Endothelial cell of umbilical vein (primary cell): Measurements from ENCODE around the gene CFAP20DC. TPM values are rescaled to one million over a fixed set of nuclear protein-coding genes. Genes with fewer than 3 reads are reported as not detected.

ENCODE experiments used
- BruUV-seq: library from RNA; stranded (reverse); fragments of 400-500 nt; replicated peaks from 2 replicates; lab custom pipeline; 2021; lab: Mats Ljungman, UMichigan
- CTCF ChIA-PET: fragments of 300-600, 350-600 bp; sonication (Branson Sonifier 250); formaldehyde crosslinking; loops from one replicate; lab custom pipeline; 2021; ENCODE audit warnings: antibody characterized with exemption, inconsistent platforms; lab: Charles Lee
- POLR2A ChIA-PET: fragments of 300-600, 350-600 bp; sonication (Branson Sonifier 250); formaldehyde crosslinking; loops from one replicate; lab custom pipeline; 2021; ENCODE audit warnings: antibody characterized with exemption, inconsistent platforms; lab: Charles Lee
- DNase-seq: peaks from one replicate; pipeline ENCODE4 v3.0.0-alpha.2; 2011; ENCODE audit warnings: low read depth, low spot score
- FAIRE-seq: peaks from 2 replicates; lab custom pipeline; 2011; peaks lifted over from hg19 to GRCh38; lab: Jason Lieb, UNC
- H2AFZ ChIP-seq: 2 replicates; pipeline ENCODE4 v1.6.0; 2012; ENCODE audit warnings: low read depth, low read length, control low read depth, inconsistent platforms
- H3K27ac ChIP-seq: 2 replicates; pipeline ENCODE4 v1.5.1; 2011; ENCODE audit warnings: low read depth, mild to moderate bottlenecking, control low read depth, low read length, moderate library complexity; ENCODE audit not compliant: insufficient read depth
- H3K27me3 ChIP-seq, 2 experiments: 2 replicates each; pipeline versions ENCODE4 v1.6.0 to v1.6.1; 2011; ENCODE audit warnings: low read length in 2 of 2, mixed read lengths in 1 of 2; ENCODE audit not compliant: control insufficient read depth in 2 of 2, insufficient read depth in 2 of 2
- H3K36me3 ChIP-seq, 2 experiments: 2 replicates in 1 of 2; 3 replicates in 1 of 2; pipeline ENCODE4 v1.5.1; 2011; ENCODE audit warnings: low read length in 2 of 2, mild to moderate bottlenecking in 1 of 2, moderate library complexity in 1 of 2; ENCODE audit not compliant: control insufficient read depth in 2 of 2, insufficient read depth in 2 of 2; ENCODE audit errors: extremely low read depth in 1 of 2
- H3K4me1 ChIP-seq: 3 replicates; pipeline ENCODE4 v1.5.1; 2011; ENCODE audit warnings: mild to moderate bottlenecking, low read length; ENCODE audit not compliant: control insufficient read depth, insufficient read depth; ENCODE audit errors: extremely low read depth
- H3K4me2 ChIP-seq: 2 replicates; pipeline ENCODE4 v1.6.1; 2011; ENCODE audit warnings: low read length, control low read depth, mixed read lengths; ENCODE audit not compliant: insufficient read depth
- H3K4me3 ChIP-seq, 3 experiments: fragments of 200-600 bp in 1 of 3; sonication (generic), shearing (Covaris generic) in 1 of 3; replicated peaks in 1 of 3; 2 replicates each; pipeline ENCODE4 v1.5.1; 2011 to 2016; ENCODE audit warnings: control low read depth in 3 of 3, low read length in 3 of 3, mild to moderate bottlenecking in 2 of 3, inconsistent platforms in 1 of 3, low read depth in 1 of 3, moderate library complexity in 1 of 3; ENCODE audit not compliant: insufficient read depth in 1 of 3
- H3K79me2 ChIP-seq: 2 replicates; pipeline ENCODE4 v1.6.0; 2012; ENCODE audit warnings: low read length, inconsistent platforms; ENCODE audit not compliant: control insufficient read depth, insufficient read depth
- H3K9ac ChIP-seq: replicated peaks from 2 replicates; pipeline ENCODE3; 2011; ENCODE audit warnings: low read length, control low read depth; ENCODE audit not compliant: insufficient read depth; ENCODE audit errors: extremely low read depth
- H3K9me1 ChIP-seq: replicated peaks from 3 replicates; pipeline ENCODE4 v1.6.0; 2011; ENCODE audit warnings: mild to moderate bottlenecking, low read length; ENCODE audit not compliant: control insufficient read depth, insufficient read depth; ENCODE audit errors: extremely low read depth
- H3K9me3 ChIP-seq: replicated peaks from 2 replicates; pipeline ENCODE4 v1.5.1; 2012; ENCODE audit warnings: low read length, inconsistent platforms; ENCODE audit not compliant: control insufficient read depth, insufficient read depth
- H4K20me1 ChIP-seq: replicated peaks from 2 replicates; pipeline ENCODE3; 2011; ENCODE audit warnings: mild to moderate bottlenecking, low read length; ENCODE audit not compliant: control insufficient read depth, insufficient read depth; ENCODE audit errors: extremely low read depth
- EZH2 ChIP-seq: IDR thresholded peaks from 2 replicates; pipeline ENCODE4 v1.6.1; 2012; ENCODE audit warnings: borderline replicate concordance, low read depth, mild to moderate bottlenecking, moderate library complexity, low read length, inconsistent platforms; ENCODE audit not compliant: severe bottlenecking
- FOS ChIP-seq: IDR thresholded peaks from 2 replicates; pipeline ENCODE4 v1.6.1; 2011; ENCODE audit warnings: mild to moderate bottlenecking, low read length, moderate library complexity, borderline replicate concordance; ENCODE audit not compliant: insufficient read depth
- GATA2 ChIP-seq: IDR thresholded peaks from 2 replicates; pipeline ENCODE4 v1.7.0; 2011; ENCODE audit warnings: low read depth, mild to moderate bottlenecking, moderate library complexity, mixed read lengths, low read length; ENCODE audit not compliant: insufficient read length, insufficient read depth
- JUN ChIP-seq: IDR thresholded peaks from 2 replicates; pipeline ENCODE4 v1.6.1; 2011; ENCODE audit warnings: borderline replicate concordance, low read depth; ENCODE audit not compliant: insufficient read length, insufficient read depth
- MYC ChIP-seq: IDR thresholded peaks from one replicate; pipeline ENCODE4 v1.6.1; 2011; ENCODE audit warnings: mild to moderate bottlenecking, low read depth, low read length
- POLR2A ChIP-seq: IDR thresholded peaks from 2 replicates; pipeline ENCODE4 v1.6.1; 2012; ENCODE audit warnings: low read depth, mild to moderate bottlenecking, control low read depth, low read length
- POLR2AphosphoS5 ChIP-seq: IDR thresholded peaks from 2 replicates; pipeline ENCODE4 v1.6.1; 2012; ENCODE audit warnings: low read depth, mild to moderate bottlenecking, control low read depth, low read length, moderate library complexity; ENCODE audit not compliant: insufficient read depth
- dilution Hi-C: fragments of 300-500 bp; cut with MboI; formaldehyde crosslinking; loops from one replicate; pipeline ENCODE4 v1.15.0; 2019; ENCODE audit warnings: low sequenced_read_pairs; ENCODE audit not compliant: extremely low pct_ligation_motif_present
- intact Hi-C: fragments of 100-400 bp; cut with micrococcal nuclease; formaldehyde crosslinking; loops from one replicate; pipeline ENCODE4 v1.10.0; 2022
- polyA plus RNA-seq, 4 experiments: library from polyadenylated mRNA; depleted of rRNA in 3 of 4; stranded (reverse) in 3 of 4; unstranded in 1 of 4; fragments of >200 nt; gene quantifications; 2 replicates each; pipeline versions ENCODE4 v1.2.1 to v1.2.3, GENCODE V29; 2011 to 2012; ENCODE audit warnings: missing spikeins in 1 of 4
- total RNA-seq: library from RNA; stranded (reverse); gene quantifications from 2 replicates; pipeline ENCODE4 v1.2.3, GENCODE V29; 2021
- TF ChIP-seq, protein P1 (sequence below), 2 donors: IDR thresholded peaks; 1 replicate in 1 of 2; 2 replicates in 1 of 2; pipeline ENCODE4 v1.5.1; 2011; ENCODE audit warnings: low read length in 2 of 2, mild to moderate bottlenecking in 2 of 2, moderate library complexity in 2 of 2, control low read depth in 1 of 2, inconsistent platforms in 1 of 2, low read depth in 1 of 2; ENCODE audit not compliant: insufficient read depth in 1 of 2; ENCODE audit errors: extremely low read depth in 1 of 2
- TF ChIP-seq, protein P2 (sequence below): IDR thresholded peaks from 2 replicates; pipeline ENCODE4 v1.6.1; 2011; ENCODE audit not compliant: insufficient read depth, insufficient read length

Gene CFAP20DC
- total and polyA plus RNA-seq, 2 donors (not counting 3 experiments of a cell fraction or from before 2014, with no cell fraction given) = 0.92 to 2.1 TPM

DNA sequence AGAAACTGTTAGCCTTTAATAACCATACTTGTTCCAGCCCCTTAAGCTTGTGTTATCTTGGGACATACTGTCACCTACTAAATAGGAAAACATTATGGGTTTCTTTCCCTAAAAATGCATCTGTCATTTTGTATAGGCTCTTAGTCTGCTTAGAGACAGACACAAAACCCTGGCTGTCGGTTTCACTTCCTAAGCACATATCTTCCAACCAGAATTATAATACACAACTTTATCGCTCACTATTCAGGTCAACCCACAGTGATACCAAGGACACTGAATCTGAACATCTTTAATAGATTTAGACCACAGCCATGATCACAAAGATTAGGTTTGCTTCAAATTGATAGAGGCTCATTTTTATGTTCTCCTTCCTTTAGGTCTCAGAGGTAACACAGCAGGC lies 111.8 kb downstream of the CFAP20DC start:
- no peak overlapping the region for H3K9ac ChIP-seq
- H3K4me3 ChIP-seq = no peak overlapping the region
- H4K20me1 ChIP-seq = no peaks in the 10 kb centered on the region
- H3K79me2 ChIP-seq = no peaks in the 10 kb centered on the region
- H3K36me3 ChIP-seq = no peaks in the 10 kb centered on the region
- dilution Hi-C loops = no loop called here
- BruUV-seq = no TSS peak
- no peaks in the 10 kb centered on the region for H3K4me1 ChIP-seq
- ChIA-PET CTCF (no interaction called here), POLR2A (no interaction called here)
- no peak overlapping the region for H3K4me2 ChIP-seq
- H2AFZ ChIP-seq = no peak overlapping the region
- TF ChIP-seq FOS = no peak
- TF ChIP-seq POLR2AphosphoS5 = no peak
- TF ChIP-seq EZH2 = no peak
- TF ChIP-seq, protein P1, sequence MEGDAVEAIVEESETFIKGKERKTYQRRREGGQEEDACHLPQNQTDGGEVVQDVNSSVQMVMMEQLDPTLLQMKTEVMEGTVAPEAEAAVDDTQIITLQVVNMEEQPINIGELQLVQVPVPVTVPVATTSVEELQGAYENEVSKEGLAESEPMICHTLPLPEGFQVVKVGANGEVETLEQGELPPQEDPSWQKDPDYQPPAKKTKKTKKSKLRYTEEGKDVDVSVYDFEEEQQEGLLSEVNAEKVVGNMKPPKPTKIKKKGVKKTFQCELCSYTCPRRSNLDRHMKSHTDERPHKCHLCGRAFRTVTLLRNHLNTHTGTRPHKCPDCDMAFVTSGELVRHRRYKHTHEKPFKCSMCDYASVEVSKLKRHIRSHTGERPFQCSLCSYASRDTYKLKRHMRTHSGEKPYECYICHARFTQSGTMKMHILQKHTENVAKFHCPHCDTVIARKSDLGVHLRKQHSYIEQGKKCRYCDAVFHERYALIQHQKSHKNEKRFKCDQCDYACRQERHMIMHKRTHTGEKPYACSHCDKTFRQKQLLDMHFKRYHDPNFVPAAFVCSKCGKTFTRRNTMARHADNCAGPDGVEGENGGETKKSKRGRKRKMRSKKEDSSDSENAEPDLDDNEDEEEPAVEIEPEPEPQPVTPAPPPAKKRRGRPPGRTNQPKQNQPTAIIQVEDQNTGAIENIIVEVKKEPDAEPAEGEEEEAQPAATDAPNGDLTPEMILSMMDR (IDR thresholded peaks at IDR 0.05; ENCODE audit: extremely low read depth in 1 of 2, insufficient read depth in 1 of 2, low read depth in 1 of 2, low read length in 2 of 2) = no peak
- TF ChIP-seq POLR2A = no peak
- TF ChIP-seq, protein P2, sequence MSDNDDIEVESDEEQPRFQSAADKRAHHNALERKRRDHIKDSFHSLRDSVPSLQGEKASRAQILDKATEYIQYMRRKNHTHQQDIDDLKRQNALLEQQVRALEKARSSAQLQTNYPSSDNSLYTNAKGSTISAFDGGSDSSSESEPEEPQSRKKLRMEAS = no peak
- no peak for TF ChIP-seq JUN
- no peak for TF ChIP-seq GATA2
- no peak for TF ChIP-seq MYC
- no peaks in the 10 kb centered on the region for H3K27me3 ChIP-seq
- DNase-seq (no peak), FAIRE-seq (no peak)
- H3K9me3 ChIP-seq = no peaks in the 10 kb centered on the region
- no peak overlapping the region for H3K27ac ChIP-seq
- intact Hi-C loops = no loop called here
- no peaks in the 10 kb centered on the region for H3K9me1 ChIP-seq
